Kidney tubule cell (primary cell): ENCODE results near the gene TEAD4.

Experiments
- DNase-seq: peaks from one replicate; pipeline ENCODE4 v3.0.0-alpha.2; 2018; ENCODE audit warnings: low spot score

TEAD4 gene

DNA sequence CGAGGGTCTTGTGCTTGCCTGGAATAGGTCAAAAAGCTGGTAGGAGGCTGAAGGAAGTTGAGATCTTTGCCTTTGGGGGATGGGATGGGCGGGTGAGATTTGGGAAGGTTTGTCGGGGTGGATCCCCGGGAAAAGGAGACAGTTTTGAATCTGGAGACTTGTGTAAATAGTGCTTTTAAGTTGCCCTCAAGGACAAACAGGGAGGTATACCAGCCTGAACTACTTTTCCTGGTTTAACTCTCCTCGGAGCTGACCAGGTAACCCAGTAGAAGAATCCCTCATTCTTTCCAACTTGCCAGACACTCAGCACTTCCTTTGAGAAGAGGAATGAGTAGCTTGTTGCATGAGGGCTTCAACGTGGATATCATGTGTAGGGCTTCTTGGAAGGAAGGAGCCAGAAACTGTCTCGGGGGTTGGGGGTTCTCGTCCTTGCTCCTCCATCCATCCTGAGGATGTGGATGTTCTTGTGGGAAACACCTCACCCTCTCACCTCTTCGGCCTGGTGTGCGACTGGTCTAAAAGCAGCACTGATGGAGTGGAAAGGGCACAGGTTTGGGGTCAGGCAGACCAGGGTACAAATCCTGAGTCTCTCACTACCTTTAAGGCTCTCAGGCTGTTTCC, 1.9 kb downstream of the TEAD4 start:
- DNase-seq: peak; percentile 5

DNA sequence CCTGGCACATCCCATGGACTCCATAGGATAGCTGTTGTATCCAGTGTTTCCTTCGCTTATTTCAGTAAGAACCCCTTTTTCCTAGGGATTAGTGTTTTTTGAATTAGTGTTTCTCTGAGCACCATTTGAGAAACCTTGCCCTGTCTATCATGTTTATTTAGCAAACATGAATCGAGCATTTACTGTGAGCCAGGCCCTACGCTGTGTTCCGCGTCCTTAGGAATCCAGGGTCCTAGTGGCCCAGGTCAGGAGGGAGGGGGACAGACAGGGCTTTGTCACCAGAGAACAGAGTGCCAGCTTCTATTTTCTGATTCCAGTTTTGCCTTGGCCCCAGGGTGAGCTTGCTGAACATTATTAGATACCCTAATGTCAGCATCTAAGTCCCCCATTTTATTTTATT, 2.5 kb downstream of the TEAD4 start:
- no peak for DNase-seq

DNA sequence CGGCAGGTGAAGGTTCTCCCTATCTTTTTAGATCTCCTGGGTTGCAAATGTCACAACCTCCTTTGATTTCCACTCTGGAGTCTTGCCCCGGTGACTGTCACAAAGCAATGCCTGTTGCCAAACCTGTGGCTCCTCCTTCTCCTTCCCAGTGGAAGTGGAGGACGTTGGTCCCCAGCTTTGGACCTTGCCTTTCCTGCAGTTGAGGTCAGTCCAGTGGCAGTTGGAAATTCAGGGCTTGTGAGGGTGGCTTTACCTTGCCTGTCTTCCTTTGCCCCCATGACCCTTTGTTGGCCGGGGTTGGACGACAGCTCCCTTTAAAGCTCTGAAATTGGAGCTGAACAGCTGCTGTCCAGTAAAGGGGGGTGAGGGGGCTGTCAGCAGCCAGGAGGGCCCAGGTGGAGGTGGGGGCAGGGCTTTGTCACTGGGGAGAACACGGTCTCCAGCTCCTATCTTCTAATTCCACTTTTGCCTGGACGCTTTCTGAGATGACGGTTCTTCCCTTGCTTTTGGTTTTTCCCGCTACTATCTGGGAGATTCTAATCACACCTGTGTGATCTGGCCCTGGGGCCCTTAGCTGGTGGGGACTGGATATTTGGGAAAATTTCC, 4.1 kb downstream of the TEAD4 start:
- DNase-seq: no peak

DNA sequence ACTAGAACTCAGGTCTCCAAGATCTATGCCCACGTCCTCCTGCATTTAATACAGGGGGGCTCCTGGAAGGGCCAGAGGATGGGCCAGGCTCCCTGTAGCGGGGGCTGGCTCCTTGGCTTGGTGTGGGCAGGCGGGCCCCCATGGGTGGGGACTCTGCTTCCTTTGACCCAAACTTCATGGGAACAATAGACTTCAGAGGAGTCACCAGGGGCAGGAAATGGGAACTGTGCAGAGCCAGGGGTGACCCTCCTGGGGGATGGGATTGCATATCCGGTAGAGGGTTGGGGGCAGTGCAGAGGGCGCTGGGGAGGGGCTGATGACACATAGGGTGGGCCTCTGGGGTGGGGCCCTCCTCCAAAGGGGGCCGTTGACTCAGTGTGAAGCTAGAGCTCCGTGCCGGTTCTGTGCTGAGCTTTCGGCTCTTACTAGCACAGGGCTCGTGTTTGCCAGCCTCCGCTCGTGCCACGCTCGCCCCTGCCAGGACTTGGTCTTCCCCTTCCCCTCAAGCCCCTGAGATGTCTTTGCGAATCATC, 4.6 kb downstream of the TEAD4 start:
- DNase-seq: no peak

DNA sequence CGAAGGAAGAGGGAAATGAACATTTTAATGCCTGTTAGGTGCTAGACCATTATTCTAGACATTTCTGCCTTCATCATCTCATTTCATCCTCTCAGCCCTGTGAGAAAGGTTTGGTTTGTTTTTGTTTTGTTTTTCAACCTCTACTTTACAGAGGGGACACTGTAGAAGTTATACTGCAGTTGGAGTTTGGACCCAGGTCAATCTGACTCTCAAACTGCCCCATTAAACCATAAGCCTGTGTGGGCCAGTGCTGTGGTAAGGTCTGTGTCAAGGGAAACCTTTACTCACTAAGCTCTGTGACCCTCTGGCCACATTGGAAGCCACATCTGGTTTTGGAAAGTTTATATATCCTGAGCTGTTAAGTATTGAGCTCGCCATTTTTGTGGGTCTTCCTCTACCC, 8.5 kb downstream of the TEAD4 start:
- no peak for DNase-seq

DNA sequence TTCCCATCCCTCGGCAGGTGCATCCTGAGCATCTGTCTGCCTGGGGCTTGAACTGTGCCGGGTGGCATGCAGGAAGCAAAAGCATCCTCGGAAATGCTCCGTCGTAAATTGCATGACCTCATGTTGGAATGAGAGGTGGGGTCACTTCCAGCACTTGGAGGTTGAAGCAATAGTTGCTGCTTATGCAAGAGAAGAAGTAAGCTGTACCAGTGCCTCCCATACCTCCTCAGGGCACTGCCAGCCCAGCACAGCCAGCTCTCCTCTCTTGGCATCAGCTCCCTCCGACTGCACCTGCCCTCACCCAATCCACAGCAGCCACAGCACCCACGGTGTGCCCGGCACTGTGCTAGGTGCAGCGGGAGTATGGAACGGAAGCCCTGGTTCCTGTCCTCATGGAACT, 11.5 kb downstream of the TEAD4 start:
- no peak for DNase-seq

DNA sequence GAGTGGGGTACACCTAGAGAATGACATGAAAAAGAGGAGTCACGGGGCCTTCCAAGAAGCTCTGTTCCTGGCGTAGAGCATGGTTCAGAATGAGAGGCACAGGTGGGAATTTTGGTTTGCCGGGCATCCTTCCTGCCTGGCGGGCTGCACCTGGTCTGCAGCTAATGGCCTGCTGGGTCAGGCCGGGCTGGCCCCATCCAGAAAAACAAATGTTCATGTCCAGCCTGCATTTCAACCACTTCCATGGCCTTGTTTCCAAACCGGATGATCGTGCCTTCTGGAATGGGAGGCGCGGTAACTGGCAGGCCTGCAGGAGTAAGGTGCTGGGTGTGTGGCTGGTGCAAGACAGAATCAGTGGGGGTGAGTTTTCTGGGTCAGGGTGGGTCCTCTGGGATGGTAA, 14.4 kb downstream of the TEAD4 start:
- DNase-seq: no peak

DNA sequence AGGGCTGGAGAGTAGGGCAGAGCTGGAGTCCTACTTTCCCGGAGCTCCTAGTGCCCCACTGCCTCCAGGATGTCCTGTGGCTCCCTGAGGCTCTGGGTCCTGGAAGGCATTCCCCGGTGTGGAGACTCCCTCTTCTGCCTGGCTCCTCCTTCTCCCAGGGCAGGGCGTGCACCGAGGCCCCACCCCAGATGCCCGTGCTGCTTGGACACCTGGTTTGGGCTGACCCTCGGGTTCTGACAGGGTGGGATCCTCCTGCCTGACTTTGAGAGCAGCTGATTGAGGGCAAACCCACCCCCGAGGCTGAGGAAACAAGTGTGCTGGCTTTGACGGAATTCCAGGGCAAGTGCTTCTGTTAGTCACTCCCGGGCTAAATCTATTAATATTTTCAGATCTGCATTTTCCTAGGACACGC, 15.4 kb downstream of the TEAD4 start:
- DNase-seq: peak; percentile 18

DNA sequence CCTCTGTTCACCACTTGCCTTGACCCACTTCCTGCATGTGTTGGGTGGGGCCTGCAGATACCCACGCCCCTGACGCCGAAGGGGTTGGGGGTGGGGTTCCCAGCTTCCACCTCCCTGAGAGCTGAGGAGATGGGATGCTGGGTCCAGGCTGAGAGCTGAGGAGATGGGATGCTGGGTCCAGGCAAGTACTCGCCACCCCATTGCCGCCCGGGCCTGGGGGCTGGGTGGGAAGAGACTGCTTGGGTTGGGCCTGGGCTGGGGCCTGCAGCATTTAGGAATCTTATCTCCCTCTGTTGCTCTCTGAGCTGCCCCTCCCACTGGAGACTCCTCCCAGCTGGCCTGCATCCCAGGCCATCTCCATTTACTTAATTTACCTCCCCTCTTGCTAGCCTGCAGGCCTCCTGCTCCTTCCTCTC, 17.4 kb downstream of the TEAD4 start:
- no peak for DNase-seq

DNA sequence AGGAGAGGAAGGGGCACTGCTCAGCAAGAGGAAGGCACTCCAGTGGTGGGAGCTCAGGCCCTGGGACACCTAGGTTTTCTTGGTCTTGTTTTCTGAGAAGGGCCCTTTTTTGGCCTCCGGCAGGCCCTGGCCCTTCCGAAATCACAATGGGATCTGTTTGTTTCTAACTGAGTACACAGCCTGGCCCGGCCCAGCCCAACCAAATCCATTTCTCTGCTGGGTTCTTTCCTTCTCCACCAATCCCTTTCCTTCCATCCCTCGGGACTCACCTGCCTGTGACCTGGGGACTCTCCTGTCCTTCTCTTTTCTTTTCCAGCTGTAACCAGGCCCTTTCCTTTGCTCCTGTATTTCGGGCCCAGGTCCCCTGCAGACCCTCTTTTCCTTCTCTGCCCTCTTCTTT, 18.6 kb downstream of the TEAD4 start:
- no peak for DNase-seq

DNA sequence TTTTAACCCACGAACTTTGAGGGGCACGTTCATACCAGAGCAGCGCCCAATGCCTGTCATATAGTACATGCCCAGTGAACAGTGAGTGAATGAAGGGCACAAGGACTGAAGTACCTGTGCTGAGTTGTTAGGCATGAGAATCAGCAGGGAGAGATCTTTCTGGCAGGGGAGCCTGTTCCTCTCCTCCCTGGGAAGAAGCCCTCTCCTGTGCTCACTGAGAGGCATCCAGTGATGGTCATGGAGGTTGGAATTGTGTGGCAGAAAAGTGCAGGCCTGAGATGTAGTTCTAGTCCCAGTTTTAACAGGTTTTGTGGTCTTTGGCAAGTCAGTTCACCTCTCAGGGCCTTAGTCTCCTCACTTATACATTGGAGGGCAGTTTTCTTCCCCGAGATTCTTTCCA, 20.6 kb downstream of the TEAD4 start:
- no peak for DNase-seq

DNA sequence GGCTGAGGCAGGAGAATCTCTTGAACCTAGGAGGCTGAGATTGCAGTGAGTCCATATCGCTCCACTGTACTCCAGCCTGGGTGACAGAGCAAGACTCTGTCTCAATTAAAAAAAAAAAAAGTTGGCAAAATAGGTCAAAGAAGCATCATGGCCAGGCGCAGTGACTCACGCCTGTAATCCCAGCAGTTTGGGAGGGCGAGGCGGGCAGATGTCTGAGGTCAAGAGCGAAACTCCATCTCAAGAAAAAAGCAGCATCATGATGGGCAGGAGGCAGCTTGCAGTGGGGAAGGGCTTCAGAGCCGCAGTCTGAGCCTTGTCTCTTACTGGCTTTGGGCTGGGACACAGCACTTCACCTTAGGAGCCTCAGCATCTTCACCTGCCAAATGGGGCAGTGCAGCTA, 21.4 kb downstream of the TEAD4 start:
- no peak for DNase-seq

DNA sequence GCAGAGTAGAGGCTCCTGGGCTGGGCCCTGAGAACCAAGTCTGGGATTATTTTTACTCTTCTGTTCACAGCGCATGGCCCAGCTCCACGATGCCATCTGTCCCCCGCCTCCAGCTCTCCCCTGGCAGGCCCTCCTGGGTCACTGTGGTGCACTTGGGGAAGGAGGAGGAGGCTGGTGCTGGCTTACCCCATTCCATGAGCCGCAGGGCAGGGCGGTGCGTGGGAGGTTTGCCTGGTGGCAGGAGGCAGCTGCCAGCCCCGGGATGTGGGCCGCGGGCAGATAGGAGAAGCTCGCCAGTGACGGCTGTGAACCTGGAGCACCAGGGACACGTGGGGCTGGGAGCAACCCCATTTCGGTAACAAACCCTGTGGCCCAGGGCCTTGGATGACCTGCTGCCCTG, 23.2 kb downstream of the TEAD4 start:
- DNase-seq: no peak

DNA sequence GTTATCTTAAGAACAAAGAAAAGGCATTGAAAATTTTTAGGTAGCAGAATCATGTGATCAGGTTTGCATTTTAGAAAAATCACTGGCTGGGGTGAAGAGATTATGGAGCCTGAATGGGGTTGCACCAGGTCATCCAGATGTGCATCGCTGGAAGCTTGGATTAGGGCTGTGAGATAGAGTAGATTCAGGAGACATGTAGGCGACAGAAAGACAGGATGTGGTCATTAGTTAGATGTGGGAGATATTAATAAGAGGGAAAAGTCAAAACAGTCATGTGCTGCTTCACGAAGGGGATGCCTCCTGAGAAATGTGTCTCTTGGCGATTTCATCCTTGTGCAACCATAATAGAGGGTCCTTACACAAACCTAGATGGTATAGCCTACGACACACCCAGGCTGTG, 25.1 kb downstream of the TEAD4 start:
- no peak for DNase-seq

DNA sequence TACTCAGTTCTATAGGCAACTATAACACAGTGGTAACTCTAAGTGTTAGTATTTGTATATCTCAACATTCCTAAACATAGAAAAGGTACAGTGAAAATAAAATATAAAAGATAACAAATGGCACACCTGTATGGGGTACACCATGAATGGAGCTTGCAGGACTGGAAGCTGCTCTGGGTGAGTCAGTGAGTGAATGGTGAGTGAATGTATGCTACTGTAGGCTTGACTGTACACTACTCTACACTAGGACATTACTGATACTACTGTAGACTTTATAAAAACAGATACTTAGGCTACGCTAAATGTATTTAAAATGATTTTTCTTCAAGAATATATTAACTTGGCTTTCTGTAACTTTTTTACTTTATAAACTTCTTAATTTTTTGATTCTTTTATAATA, 25.5 kb downstream of the TEAD4 start:
- DNase-seq: no peak

DNA sequence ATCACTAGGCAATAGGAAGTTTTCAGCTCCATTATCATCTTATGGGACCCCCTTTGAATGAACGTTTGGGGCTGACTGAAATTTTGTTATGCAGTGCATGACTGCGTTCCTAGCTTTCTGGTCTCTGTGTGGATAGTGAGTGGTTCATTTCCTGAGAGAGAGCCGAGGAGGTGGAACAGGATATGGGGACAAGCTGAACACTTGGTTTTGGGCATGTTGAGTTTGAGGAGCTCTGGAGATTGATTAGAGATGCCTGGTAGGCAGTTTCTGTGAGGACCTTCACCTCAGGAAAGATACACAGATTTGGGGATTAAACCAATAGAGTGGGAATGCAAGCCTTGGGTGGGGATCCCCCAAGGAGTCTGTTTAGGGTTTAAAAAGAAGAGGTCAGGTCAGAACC, 27.7 kb downstream of the TEAD4 start:
- no peak for DNase-seq

DNA sequence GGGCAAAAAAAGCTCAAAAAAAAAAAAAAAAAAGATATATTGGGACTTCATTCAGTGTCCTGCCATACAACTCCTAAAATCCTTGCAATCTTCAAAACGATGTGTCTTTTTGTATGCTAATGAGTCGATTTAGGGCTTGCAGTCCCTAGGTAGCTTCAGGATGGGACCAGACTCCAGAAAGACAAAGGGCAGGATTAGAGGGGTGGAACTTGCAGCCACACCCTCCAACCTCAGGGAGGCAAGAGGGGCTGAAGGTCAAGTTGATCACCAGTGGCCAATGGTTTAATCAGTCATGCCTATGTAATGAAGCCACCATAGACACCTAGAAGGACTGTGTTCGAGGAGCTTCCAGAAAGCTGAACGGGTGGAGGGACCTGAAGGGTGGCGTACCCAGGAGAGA, 29.3 kb downstream of the TEAD4 start:
- DNase-seq: no peak

DNA sequence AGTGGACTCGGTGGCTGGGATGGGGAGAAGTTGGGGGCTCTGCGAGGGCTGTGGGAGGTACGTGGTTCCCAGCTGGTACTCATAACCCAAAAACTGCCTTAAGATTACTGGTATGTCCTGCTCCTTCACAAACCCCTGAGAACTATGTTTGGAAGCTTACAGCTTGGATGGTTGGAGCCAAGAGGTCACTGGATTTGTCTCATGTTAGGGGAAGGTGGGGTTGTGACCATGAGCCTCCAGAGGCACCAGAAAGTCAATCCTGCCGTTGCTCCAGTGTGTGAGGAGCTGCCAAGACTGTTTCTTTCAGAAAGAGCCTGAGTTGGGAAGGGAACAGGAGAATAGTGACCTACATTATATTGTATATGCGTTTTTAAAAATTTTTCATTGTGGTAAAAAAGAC, 33.5 kb downstream of the TEAD4 start:
- no peak for DNase-seq

DNA sequence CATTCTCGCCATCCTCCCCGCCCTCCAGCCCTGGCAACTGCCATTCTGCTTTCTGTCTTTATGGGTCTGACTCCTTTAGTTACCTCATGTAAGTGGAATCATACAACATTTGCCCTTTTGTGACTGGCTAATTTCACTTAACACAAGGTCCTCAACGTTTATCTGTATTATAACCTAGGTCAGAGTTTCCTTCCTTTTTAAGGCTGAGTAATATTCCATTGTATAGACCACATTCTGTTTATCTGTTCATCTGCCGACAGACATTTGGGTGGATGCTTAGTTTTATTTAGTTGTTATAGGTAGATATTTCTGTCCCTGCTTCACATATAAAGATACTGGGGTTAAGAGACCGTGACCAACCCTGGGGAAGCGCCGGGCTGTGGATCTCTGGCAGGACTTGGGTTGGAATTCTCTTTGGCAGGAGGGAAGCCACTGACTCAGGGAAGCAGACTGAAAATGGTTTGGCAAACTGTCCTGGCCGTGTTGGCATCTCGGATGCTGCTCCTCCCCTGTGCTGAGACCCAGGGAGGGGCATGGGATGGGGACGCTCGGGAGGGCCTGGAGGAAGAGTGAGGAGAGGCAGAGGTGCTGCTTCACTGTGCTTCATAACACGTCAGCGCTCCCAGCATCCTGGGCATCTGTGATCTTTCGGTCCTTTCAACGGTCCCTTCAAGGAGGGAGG, 38.9 kb downstream of the TEAD4 start:
- DNase-seq: no peak

DNA sequence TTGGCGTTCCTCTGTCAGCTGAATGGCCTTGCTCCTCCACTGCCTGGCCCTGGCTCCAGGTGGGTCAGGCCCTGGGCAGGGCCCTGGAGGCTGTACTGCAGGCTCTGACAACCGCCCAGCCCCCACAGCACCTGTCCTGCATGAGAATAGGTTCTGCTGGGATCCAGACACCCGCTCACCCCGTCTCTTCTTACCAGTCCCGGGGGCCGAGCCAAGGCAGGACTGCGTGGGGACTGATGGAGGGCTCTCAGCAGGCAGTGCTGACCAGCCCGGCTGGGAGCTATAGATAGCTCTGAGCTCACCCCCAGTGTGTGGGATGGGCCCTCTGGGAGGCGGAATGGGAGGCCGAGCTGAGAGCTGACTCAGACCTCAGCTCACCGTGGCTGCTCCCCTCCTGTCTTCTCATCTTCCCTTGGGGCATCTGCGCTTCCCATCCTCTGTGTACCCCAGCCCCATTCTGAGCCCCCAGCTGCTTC, 39.6 kb downstream of the TEAD4 start:
- no peak for DNase-seq

DNA sequence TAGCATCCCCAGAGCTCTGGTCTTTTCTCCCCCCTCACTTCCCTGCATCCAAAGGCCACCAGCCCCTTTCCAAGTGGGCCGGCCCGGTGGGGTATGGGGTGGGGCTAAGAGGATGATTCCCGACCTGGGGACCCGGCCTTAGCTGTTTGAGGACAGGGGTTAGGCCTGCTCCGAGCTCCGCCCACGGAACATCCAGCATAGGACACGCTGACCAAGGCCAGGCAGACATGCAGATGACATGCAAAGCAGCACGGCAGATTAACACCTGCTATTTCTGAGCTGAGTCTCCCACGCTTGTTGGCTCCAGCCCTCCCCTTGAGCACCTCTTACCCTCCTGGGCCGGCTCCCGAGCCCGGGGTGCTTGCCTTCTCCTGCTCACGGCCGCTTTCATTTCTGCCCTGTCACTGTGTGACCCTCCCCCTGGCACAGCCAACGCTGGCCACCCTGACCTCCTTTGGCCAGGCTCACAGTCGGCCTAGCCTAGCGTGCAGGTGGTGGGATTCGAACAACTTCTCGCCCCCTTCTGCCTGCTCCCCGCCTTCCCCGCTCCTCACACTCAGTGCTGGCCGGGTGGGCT, 40.2 kb downstream of the TEAD4 start:
- DNase-seq: no peak

DNA sequence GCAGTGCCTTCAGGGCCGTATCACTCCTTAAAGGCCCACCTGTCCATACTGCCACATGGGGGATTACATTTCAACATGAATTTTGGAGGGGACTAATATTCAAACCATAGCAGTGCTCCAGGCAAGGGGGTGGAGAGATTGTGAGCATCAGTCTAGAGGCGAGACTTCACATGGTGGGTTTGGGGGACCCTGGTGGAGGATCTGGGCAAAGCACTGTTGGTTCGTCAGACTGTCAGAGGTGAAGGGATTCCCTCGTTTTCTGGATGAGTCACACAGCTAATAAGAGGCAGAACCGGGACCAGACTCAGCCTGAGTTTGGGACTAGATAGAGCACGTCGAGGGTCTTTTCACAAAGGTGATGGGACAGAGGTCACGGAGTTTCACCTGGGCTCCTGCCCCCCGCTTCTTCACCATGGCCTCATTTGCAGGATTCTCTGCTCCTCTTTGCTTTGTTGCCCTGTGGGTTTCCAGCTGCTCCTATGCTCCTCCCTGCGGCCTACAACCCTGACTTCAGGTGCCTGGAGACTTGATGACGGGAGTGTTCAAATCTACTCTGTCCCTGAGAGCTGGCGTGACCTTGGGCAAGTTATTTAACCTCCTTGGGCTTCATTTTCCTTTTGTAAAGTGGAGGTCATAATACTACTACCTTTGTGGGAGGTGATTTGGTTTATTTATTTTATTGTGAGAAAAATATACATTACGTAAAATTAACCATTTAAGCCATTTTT, 41.5 kb downstream of the TEAD4 start:
- DNase-seq: no peak
